LHCN-M2 (cell line): ENCODE results near the gene IRF2BP2. TPM values are rescaled to one million over a fixed set of nuclear protein-coding genes. Genes with fewer than 3 reads are reported as not detected.
"Not testable (repeated sequence)": the region's sequence is repeated elsewhere in the genome, so short reads cannot be mapped to it uniquely, and the experiment has no call there.

Experiments used
- DNase-seq: peaks from one replicate; pipeline ENCODE4 v3.0.0-alpha.2; 2012; ENCODE audit warnings: low read depth
- polyA plus RNA-seq: library from polyadenylated mRNA; unstranded; fragments of >200 nt; gene quantifications from one replicate; pipeline ENCODE4 v1.2.1, GENCODE V29; 2012; ENCODE audit warnings: missing spikeins
- total RNA-seq: library from RNA; depleted of rRNA; stranded (reverse); fragments of >200 nt; gene quantifications from 2 replicates; pipeline ENCODE4 v1.2.3, GENCODE V29; 2014; rRNA removed

The IRF2BP2 gene
- 42.2 and 46.9 TPM in 2 replicates for total RNA-seq
- 38.4 TPM for polyA plus RNA-seq

GRCh38 chr1:234610061-234610665 is at the start of gene IRF2BP2:
IRF2BP2 (minus strand) TSS chr1:234610178; CDS start chr1:234609494, 684 bp downstream.
- peak; percentile 86 for DNase-seq

GRCh38 chr1:234659538-234659937 is 49.6 kb upstream of the IRF2BP2 start:
- DNase-seq, result peak; percentile 85

GRCh38 chr1:234658138-234658537 is 48.2 kb upstream of the IRF2BP2 start:
- DNase-seq, result peak; percentile 68

DNA sequence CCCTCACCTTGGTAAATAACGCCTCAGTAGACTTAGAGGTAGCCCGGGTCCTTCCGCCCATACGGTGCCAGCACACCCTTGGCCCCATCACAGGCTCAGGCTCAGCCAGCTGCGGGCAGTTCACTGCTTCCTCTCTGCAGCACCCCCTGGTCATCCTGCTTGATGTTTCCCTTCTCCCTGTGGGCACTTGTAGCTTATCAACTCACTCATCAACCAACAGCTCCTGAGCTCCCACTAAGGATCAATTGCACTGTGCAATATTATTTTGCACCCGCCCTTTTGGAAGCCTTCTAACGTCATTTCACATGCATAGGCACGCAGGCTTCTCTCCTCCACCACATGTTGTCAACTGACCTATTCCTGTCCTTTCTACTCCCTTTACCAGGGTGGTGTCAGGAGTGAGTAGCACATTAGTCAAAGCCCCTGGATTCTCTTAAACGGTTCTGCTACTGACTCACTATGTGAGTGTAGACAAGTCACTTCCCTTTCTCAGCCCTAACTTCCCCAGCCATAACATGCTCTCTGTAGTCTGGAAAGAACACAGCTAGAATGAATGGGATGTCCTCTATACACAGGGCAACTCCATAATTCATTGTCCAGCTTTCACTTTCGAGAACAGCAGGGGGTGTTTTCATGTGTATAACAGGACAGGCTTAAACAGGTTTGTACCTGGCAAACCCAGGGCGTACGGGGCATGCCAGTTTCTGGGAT is 47.1 kb upstream of the IRF2BP2 start:
- DNase-seq, result peak; percentile 98

GRCh38 chr1:234656070-234656895 is 46.3 kb upstream of the IRF2BP2 start:
- DNase-seq, result no peak

GRCh38 chr1:234655328-234656069 is 45.5 kb upstream of the IRF2BP2 start:
- DNase-seq, result no peak

GRCh38 chr1:234654002-234654733 is 44.2 kb upstream of the IRF2BP2 start:
- DNase-seq, result no peak

GRCh38 chr1:234649432-234650081 is 39.6 kb upstream of the IRF2BP2 start:
- DNase-seq, result peak; percentile 23

GRCh38 chr1:234647758-234648157 is 37.8 kb upstream of the IRF2BP2 start:
- DNase-seq, result no peak

- DNase-seq, result no peak
Measured at GRCh38 chr1:234647245-234647644, 37.3 kb upstream of the IRF2BP2 start.

- no peak for DNase-seq
Measured at GRCh38 chr1:234645964-234646363, 36.0 kb upstream of the IRF2BP2 start.

DNA sequence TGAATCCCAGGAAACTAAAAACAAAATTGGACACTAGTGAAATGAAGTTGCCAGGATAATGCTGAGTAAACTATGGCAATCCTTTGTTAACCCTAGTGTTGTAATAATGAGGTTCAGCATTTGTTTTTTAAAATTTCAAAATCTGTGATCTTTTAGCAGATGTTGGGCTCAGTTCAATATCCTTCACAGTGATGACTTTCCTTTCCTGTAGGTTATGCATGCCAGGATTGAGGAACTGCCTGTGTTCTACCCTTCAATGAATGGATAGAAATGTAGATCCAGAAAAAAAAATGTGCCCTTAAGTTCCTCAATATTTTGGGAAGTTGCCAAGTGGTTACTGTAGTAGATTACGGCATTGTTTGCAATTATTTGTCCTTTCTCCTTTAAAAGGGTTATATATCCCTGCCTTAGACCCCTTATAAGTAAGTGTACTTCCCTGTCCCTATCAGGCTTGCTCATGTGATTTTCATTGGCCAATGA is 35.5 kb upstream of the IRF2BP2 start:
- no peak for DNase-seq

- DNase-seq, result no peak
Measured at GRCh38 chr1:234644928-234645327, 35.0 kb upstream of the IRF2BP2 start.

DNA sequence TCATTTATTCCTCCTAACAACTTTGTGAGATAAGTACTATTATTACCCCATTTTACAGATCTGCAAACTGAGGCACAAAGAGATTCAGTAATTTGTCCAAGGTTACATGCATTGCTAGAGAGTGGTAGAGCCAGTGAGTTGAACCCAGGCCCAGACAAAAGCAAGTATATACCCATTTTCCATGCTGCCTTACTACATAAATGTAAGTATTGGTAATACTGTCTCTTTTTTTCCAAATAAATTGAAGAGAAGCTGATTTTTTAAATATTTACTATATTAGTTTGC is 33.8 kb upstream of the IRF2BP2 start:
- no peak for DNase-seq

- DNase-seq, result no peak
Measured at GRCh38 chr1:234643111-234643849, 33.3 kb upstream of the IRF2BP2 start.

GRCh38 chr1:234642428-234642827 is 32.5 kb upstream of the IRF2BP2 start:
- no peak for DNase-seq

GRCh38 chr1:234639961-234640360 is 30.0 kb upstream of the IRF2BP2 start:
- DNase-seq, result no peak

- DNase-seq, result no peak
Measured at GRCh38 chr1:234638832-234639799, 29.1 kb upstream of the IRF2BP2 start.

- DNase-seq, result not testable (repeated sequence)
Measured at GRCh38 chr1:234634922-234635321, 24.9 kb upstream of the IRF2BP2 start.
